MM.1S (cell line): Measurements from ENCODE around the gene IREB2.

Experiments
- EZH2 ChIP-seq: fragments of 300-600 bp; sonication (generic); optimal IDR thresholded peaks from 2 replicates; pipeline ENCODE3; 2017; ENCODE audit warnings: low read depth, mild to moderate bottlenecking, antibody characterized with exemption, low read length, mixed read lengths
- TF ChIP-seq, protein P1 (sequence below): fragments of 300-600 bp; sonication (generic); IDR thresholded peaks from 2 replicates; pipeline ENCODE4 v1.5.1; 2016; ENCODE audit warnings: antibody characterized with exemption, low read length, mixed read lengths

DNA sequence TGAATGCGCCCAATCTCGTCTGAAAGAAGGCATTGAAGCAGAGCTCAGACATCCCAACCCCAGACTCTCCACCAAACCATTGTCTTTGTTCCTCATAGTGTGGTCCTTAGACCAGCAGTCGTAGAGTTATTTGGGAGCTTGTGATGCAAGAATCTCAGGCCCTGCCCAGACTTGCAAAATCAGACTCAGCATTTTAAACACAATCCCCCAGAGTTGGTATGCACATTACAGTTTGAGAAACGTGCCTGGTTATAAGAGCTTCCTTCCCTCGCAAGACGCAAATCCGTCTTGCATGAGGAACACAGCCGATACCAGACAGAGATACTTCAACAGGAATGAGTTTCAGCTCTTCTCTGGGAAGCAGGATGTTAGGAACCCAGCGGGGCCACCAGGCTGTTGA is 38.9 kb upstream of the IREB2 start:
- TF ChIP-seq, protein P1, sequence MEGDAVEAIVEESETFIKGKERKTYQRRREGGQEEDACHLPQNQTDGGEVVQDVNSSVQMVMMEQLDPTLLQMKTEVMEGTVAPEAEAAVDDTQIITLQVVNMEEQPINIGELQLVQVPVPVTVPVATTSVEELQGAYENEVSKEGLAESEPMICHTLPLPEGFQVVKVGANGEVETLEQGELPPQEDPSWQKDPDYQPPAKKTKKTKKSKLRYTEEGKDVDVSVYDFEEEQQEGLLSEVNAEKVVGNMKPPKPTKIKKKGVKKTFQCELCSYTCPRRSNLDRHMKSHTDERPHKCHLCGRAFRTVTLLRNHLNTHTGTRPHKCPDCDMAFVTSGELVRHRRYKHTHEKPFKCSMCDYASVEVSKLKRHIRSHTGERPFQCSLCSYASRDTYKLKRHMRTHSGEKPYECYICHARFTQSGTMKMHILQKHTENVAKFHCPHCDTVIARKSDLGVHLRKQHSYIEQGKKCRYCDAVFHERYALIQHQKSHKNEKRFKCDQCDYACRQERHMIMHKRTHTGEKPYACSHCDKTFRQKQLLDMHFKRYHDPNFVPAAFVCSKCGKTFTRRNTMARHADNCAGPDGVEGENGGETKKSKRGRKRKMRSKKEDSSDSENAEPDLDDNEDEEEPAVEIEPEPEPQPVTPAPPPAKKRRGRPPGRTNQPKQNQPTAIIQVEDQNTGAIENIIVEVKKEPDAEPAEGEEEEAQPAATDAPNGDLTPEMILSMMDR = no peak
- TF ChIP-seq EZH2 = no peak
